RKO (cell line): ENCODE results near the gene GFER.
A peak's percentile ranks its signal among the peaks of the same experiment; 100 is the strongest.

Experiments
- DNase-seq: peaks from one replicate; pipeline ENCODE4 v3.0.0-alpha.2; 2016; ENCODE audit warnings: low spot score

Gene GFER

GRCh38 chr16:1974157-1975070 is 9.6 kb upstream of the GFER start:
- no peak for DNase-seq

- DNase-seq: no peak
These were observed 8.4 kb upstream of the GFER start for GRCh38 chr16:1975432-1976215.

- no peak for DNase-seq
These were observed 7.8 kb upstream of the GFER start for GRCh38 chr16:1976216-1976520.

DNA sequence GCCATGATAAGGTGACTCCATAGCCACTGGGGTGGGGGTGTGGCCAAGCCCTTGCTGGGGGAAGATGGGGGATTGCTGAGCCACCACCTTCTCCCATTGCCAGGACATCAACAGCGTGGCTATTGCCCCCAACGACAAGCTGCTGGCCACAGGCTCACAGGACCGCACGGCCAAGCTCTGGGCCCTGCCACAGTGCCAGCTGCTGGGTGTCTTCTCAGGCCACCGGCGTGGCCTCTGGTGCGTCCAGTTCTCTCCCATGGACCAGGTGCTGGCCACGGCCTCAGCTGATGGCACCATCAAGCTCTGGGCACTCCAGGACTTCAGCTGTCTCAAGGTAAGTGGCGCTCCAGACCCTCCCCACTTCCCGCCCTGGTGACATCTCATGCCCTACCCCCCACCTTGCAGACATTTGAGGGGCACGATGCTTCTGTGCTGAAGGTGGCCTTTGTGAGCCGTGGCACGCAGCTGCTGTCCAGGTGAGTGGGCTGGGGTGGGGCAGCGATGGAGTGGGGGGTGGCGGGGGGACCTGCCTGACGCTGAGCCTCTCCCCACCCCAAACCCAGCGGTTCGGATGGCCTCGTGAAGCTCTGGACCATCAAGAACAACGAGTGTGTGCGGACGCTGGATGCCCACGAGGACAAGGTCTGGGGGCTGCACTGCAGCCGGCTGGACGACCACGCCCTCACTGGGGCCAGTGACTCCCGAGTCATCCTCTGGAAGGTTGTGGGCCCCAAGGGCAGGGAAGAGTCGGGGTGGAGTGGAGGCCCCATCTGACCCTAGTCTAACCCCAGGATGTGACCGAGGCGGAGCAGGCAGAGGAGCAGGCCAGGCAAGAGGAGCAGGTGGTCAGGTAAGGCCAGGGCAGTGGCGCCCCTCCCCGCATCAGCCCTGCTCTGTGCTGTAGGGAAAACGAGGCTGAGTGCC is 6.8 kb upstream of the GFER start:
- no peak for DNase-seq

GRCh38 chr16:1977875-1978268 is 6.1 kb upstream of the GFER start:
- no peak for DNase-seq

DNA sequence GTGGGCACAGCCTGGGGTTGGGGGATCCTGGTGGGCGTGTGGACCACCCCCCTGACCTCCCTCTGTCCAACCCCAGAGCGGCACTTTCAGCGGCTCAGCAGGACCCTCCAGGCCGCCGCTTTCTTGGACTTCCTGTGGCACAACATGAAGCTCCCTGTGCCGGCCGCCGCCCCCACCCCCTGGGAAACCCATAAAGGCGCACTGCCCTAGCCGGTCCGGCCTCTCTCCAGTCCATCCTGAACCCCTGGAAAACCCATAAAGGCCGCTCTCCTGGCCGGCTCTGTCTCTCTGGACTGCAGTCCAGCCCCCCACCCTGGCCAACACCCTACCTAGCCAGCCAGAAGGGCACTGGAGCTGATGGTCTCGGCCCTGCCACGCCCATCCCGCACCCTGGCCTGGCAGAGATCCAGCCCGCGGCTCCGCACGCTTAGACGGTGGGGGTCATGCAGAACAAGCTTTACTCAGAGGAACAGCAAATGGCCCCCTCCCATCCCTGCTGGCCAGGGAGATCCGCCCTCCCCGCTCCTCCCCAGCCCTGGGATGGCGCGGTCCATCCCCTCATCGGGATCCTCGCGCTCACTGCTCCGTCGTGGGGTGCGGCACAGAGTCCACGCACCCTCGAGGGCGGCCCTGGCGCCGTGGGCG is 5.4 kb upstream of the GFER start:
- DNase-seq: no peak

- DNase-seq: no peak
These were observed 4.5 kb upstream of the GFER start for GRCh38 chr16:1979271-1980029.

DNA sequence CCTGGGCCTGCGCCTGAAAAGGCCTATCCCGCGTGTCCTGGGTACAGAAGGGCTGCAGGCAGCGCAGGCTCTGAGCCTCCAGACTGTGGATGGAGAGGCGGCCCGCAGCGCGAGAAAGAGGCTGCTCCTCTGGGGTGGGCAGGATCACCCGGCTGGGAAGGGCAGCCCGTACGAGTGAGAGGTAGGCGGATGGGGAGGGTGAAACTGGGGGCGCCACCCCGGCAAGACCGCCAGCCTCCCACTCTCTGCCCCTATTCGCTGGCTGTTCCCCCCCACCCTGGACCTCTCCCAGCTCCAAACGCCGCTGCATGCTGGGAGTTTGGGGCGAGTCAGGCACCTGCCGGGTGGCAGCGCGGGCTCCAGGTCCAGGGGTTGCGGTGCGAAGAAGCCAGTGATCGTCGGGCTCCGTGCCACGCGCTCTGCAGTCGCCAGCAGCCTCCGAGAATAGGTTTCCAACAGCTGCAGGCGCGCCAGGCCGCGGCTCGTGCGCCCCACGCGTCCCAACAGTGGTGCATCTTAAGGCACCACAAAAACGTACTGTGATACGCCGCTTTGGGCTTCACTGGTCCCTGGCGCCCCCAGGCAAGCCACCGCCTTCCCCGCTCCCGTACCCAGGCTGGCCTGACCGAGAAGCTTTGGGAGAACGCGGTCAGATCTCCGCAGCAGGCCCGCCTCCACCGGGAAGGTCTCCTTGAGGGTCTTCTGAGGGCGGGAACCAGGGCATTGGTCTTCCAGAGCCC is 3.8 kb upstream of the GFER start:
- no peak for DNase-seq

- no peak for DNase-seq
These were observed 3.3 kb upstream of the GFER start for GRCh38 chr16:1980770-1981087.

DNA sequence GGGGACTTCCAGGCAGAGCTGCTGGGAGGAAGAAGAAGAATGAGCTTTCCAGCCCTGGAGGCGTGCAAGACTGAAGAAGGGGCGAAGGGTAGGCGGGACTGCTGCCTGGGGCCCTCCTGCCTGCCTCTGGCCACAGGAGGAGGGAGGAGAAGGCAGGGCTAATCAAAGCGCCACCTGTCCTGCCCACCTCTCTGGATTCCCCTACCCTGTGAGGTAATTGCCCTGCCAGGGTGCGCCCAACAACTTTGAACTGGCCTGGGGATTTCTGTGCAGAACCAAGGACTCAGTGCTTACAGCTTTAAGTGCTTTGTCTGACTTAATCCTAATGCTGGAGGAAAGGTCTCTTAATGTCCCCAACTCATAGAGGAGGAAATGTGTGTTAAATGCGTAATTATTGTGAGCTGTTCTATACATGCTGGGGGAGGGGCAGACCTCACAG is 2.6 kb upstream of the GFER start, which contains the start of gene NOXO1:
NOXO1 (minus strand) TSS at position 72 of the 439 bp plus-strand sequence. CDS start 290 bp downstream, outside the sequence.
- no peak for DNase-seq

- no peak for DNase-seq
These were observed 2.0 kb upstream of the GFER start for GRCh38 chr16:1982013-1982433.

DNA sequence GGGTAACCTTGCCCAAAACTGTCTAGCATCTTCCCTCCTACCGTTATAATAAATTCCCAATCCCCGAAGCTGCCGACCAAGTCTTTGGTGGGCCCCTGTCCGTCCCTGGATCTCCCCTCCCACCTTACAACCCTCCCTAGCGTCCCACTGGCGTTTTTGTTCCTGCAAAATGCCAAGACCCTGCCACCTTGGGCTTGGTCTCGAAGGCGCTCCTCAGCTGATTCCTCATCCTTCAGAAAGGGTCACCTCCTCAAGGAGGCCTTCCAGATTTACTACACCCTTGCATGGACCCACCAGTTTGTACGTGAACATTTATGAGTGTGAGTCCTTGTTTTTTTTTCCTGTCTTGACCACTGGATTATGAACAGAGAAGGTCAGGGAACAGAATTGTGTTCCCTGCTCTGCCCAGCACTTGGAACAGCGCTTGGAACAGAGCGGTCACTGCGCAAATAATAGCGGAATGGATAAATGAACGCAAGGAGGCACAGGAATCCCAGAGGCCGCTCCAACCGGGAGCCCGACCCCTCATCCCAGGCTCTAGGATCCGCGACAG is 926 bp upstream of the GFER start:
- DNase-seq: peak; percentile 38

- peak; percentile 57 for DNase-seq
These were observed 593 bp downstream of the GFER start for GRCh38 chr16:1984347-1985225.

DNA sequence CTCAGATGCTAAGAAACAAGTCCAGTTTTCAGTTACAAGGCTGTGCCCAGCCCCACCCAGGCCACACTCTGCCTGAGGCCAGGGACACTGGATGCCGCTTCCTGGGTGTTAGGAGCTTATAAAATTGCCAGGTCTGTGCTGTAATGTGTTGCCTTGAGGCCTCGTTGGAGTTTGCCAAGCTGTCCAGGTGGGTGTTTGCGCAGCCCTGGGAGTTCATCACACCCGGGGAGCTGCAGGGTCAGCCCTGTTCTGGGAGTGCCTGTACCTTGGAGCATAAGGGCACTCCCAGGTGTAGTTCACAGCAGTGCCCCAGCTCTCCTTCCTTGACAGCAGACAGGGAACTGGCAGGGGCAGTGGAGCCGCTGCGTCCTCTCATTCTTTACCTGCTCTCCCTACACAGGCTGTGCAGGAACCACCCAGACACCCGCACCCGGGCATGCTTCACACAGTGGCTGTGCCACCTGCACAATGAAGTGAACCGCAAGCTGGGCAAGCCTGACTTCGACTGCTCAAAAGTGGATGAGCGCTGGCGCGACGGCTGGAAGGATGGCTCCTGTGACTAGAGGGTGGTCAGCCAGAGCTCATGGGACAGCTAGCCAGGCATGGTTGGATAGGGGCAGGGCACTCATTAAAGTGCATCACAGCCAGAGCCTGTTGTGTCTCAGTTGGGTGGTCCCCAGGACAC is 1.6 kb downstream of the GFER start:
- DNase-seq: no peak

GRCh38 chr16:1987198-1987597 is 3.2 kb downstream of the GFER start:
- DNase-seq: no peak

GRCh38 chr16:1989209-1990100 is 5.5 kb downstream of the GFER start, which contains the start of gene SYNGR3:
TSS of gene SYNGR3 (plus strand) at chr16:1989970. CDS start at chr16:1990103, 133 bp downstream.
- peak; percentile 64 for DNase-seq

DNA sequence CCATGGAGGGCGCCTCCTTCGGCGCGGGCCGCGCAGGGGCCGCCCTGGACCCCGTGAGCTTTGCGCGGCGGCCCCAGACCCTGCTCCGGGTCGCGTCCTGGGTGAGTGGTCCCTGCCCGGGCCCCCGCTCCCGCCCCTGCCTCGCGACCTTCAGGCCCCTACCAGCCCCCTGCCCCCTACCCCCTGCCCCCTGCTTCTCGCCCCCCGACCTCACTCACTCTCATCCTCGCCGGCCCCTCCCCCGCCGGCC is 6.0 kb downstream of the GFER start:
- DNase-seq: no peak
